Adrenal gland (tissue), 12 donors: Measurements from ENCODE around the gene PEAR1. TPM values are rescaled to one million over a fixed set of nuclear protein-coding genes. Genes with fewer than 3 reads are reported as not detected.

Experiments
- DNase-seq, 7 donors: peaks; one replicate each; pipeline ENCODE4 v3.0.0-alpha.2; 2019 to 2020
- H3K27ac ChIP-seq, 5 donors: fragments of 200-600 bp; sonication (generic) in 4 of 5; 1 replicate in 3 of 5; 2 replicates in 2 of 5; pipeline versions ENCODE4 v1.5.1 to v1.8.0; 2016 to 2020; ENCODE audit warnings: mild to moderate bottlenecking in 1 of 5
- H3K27me3 ChIP-seq: fragments of 200-600 bp; 2 replicates; pipeline ENCODE4 v1.8.0; 2021
- H3K36me3 ChIP-seq, 2 donors: fragments of 200-600 bp; replicated peaks in 1 of 2; 1 replicate in 1 of 2; 2 replicates in 1 of 2; pipeline versions ENCODE4 v1.5.1 to v1.8.0; 2018 to 2022
- H3K4me1 ChIP-seq, 2 donors: fragments of 200-600 bp; replicated peaks in 1 of 2; 1 replicate in 1 of 2; 2 replicates in 1 of 2; pipeline versions ENCODE4 v1.5.1 to v1.8.0; 2018 to 2021
- H3K4me3 ChIP-seq, 4 donors: fragments of 200-600 bp; sonication (generic) in 3 of 4; one replicate each; pipeline ENCODE4 v1.5.1; 2016 to 2018
- H3K9me3 ChIP-seq, 3 donors: fragments of 200-600 bp; sonication (generic) in 1 of 3; replicated peaks in 1 of 3; 1 replicate in 2 of 3; 2 replicates in 1 of 3; pipeline versions ENCODE4 v1.5.1 to v1.8.0; 2016 to 2021
- POLR2A ChIP-seq, 2 donors: fragments of 450-650 bp; IDR thresholded peaks; one replicate each; pipeline ENCODE4 v1.6.1; 2017; ENCODE audit warnings: antibody characterized with exemption in 2 of 2, mild to moderate bottlenecking in 2 of 2, moderate library complexity in 1 of 2
- WGBS, 4 donors: extraction: QIAGEN DNeasy Blood & Tissue Kit in 2 of 4; methylation state at CpG; one replicate each; pipeline versions ENCODE4 v1.1.5 to v1.1.7; 2013 to 2017; 5-methylcytosine and 5-hydroxymethylcytosine counted together
- intact Hi-C, 2 donors: fragments of 100-400 bp; cut with DNase I; formaldehyde crosslinking; loops; one replicate each; pipeline versions ENCODE4 v1.14.1 to v1.15.0; 2022 to 2023
- polyA plus RNA-seq, 3 donors: library from polyadenylated mRNA; stranded (reverse); fragments of 200-250 nt in 2 of 3; fragments of 350-450 nt in 1 of 3; fragmentation: Illumina TruSeq in 1 of 3; extraction: RNeasy Lipid Tissue Mini Kit (QIAGEN cat#74804) in 1 of 3; gene quantifications; one replicate each; pipeline ENCODE4 v1.2.3, GENCODE V29; 2013 to 2014
- total RNA-seq, 9 donors: library from RNA; depleted of rRNA in 4 of 9; stranded (reverse); fragments of >200 nt in 4 of 9; fragments of 120-200 nt in 1 of 9; fragmentation: NEBNext Ultra II Directional in 1 of 9; extraction: Animal tissue kit (Norgen Biotek cat#: 25700) in 1 of 9; gene quantifications; one replicate each; pipeline versions ENCODE4 v1.1.0 to v1.2.4, GENCODE V29; 2013 to 2023
- TF ChIP-seq, protein P1 (sequence below), 6 experiments: fragments of 450-650 bp in 4 of 6; fragments of 200-600 bp in 2 of 6; sonication (generic) in 1 of 6; IDR thresholded peaks; 1 replicate in 5 of 6; 2 replicates in 1 of 6; pipeline versions ENCODE4 v1.5.1 to v1.8.0; 2016 to 2021; ENCODE audit warnings: antibody characterized with exemption in 6 of 6, mild to moderate bottlenecking in 2 of 6, moderate library complexity in 1 of 6
- donor health status: healthy with polysubstance abuse.
- donor health status: Bipolar disorder and iron deficiency.
- donor health status: DM: yes; HTN: yes; CAD: no.
- donor health status: DM: no; HTN: no; CAD: no.
- donor health status: DM: no; HTN: no; CAD: no.
- donor health status: DM: yes; HTN: yes; CAD: no.

The PEAR1 gene
- total and polyA plus RNA-seq, 12 donors: 4.2 to 31.1 (median 10.4) TPM

- no peak for DNase-seq
- WGBS, 4 donors: 78 to 89% (median 80%) methylated on average over 5 of the region's 5 CpGs
- no peak for TF ChIP-seq POLR2A (IDR thresholded peaks at IDR 0.05)
- TF ChIP-seq, protein P1, sequence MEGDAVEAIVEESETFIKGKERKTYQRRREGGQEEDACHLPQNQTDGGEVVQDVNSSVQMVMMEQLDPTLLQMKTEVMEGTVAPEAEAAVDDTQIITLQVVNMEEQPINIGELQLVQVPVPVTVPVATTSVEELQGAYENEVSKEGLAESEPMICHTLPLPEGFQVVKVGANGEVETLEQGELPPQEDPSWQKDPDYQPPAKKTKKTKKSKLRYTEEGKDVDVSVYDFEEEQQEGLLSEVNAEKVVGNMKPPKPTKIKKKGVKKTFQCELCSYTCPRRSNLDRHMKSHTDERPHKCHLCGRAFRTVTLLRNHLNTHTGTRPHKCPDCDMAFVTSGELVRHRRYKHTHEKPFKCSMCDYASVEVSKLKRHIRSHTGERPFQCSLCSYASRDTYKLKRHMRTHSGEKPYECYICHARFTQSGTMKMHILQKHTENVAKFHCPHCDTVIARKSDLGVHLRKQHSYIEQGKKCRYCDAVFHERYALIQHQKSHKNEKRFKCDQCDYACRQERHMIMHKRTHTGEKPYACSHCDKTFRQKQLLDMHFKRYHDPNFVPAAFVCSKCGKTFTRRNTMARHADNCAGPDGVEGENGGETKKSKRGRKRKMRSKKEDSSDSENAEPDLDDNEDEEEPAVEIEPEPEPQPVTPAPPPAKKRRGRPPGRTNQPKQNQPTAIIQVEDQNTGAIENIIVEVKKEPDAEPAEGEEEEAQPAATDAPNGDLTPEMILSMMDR (IDR thresholded peaks at IDR 0.05): no peak
- Histone ChIP-seq H3K27ac (no peak overlapping the region), H3K4me1 (no peaks in the 10 kb centered on the region), H3K27me3 (no peaks in the 10 kb centered on the region), H3K4me3 (no peak overlapping the region), H3K9me3 (no peaks in the 10 kb centered on the region), H3K36me3 (no peaks in the 10 kb centered on the region)
- intact Hi-C loops: no loop called here
Measured at GRCh38 chr1:156877433-156878170, 15.9 kb upstream of the PEAR1 start.

- TF ChIP-seq, protein P1 (IDR thresholded peaks at IDR 0.05): no peak
- no peak for TF ChIP-seq POLR2A (IDR thresholded peaks at IDR 0.05)
- WGBS, 4 donors: 87 to 95% (median 92%) methylated on average over 17 to 21 of the region's 21 CpGs
- H3K36me3 ChIP-seq: no peaks in the 10 kb centered on the region
- no peaks in the 10 kb centered on the region for H3K9me3 ChIP-seq
- intact Hi-C loops: no loop called here
- no peak overlapping the region for H3K4me3 ChIP-seq
- no peak for DNase-seq
- H3K27me3 ChIP-seq: no peaks in the 10 kb centered on the region
- H3K27ac ChIP-seq: no peak overlapping the region
- H3K4me1 ChIP-seq: no peaks in the 10 kb centered on the region
Measured at GRCh38 chr1:156879876-156880275, 13.6 kb upstream of the PEAR1 start.

DNA sequence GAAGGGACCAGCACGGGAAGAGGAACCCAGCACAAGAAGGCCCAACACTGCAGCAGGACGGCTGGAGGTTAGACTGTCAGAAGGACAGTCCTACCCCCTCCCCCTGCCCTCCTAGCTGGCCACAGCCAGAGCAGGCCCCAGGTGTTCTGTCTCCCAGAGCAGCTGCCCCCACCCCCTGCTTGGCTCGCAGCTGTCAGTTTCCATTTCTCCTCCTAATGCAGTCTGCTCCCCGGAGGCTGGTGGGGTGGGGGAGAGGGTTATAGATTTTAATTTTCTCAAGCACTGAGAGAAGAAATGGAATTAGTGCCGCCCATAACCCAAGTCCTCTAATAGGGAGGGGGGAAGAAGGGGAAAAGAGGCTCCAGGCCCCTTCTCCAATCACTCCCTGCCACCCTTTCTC lies 13.0 kb upstream of the PEAR1 start:
- TF ChIP-seq, protein P1 (IDR thresholded peaks at IDR 0.05): no peak
- TF ChIP-seq POLR2A (IDR thresholded peaks at IDR 0.05): no peak
- intact Hi-C loops: no loop called here
- H3K27me3 ChIP-seq: no peaks in the 10 kb centered on the region
- H3K36me3 ChIP-seq: no peaks in the 10 kb centered on the region
- DNase-seq: no peak
- no peak overlapping the region for H3K27ac ChIP-seq
- H3K4me3 ChIP-seq: no peak overlapping the region
- no peaks in the 10 kb centered on the region for H3K9me3 ChIP-seq
- H3K4me1 ChIP-seq: no peaks in the 10 kb centered on the region
- 57 to 84% (median 68%) methylated on average over 2 to 5 of the region's 5 CpGs for WGBS, 4 donors

DNA sequence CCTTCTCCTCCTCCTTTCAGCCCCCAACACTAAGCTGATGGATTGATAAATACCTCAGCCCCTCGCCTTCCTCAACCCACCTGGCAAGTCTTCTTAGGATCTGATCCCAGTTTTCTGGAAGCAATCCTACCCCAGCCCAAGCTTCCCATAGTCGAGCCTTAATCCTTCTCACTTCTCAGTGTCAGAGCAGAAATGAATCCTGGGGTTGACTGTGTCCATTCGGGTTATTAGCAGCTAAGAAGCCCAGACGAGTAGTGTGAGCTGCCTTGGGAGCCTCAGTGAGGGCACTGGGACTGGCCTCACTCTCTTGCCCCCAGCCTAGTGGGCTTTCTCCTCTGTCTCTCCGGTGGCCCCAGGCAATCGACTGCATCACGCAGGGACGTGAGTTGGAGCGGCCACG lies 12.4 kb upstream of the PEAR1 start:
- Histone ChIP-seq H3K4me1 (no peaks in the 10 kb centered on the region), H3K9me3 (no peaks in the 10 kb centered on the region), H3K27ac (no peak overlapping the region), H3K36me3 (no peaks in the 10 kb centered on the region), H3K27me3 (no peaks in the 10 kb centered on the region), H3K4me3 (no peak overlapping the region)
- intact Hi-C loops: no loop called here
- TF ChIP-seq, protein P1 (IDR thresholded peaks at IDR 0.05): no peak
- no peak for TF ChIP-seq POLR2A (IDR thresholded peaks at IDR 0.05)
- no peak for DNase-seq
- 49 to 71% (median 69%) methylated on average over 7 to 10 of the region's 10 CpGs for WGBS, 4 donors
